Loucy (cell line): Measurements from ENCODE around the gene EFCAB12.
A peak's percentile ranks its signal among the peaks of the same experiment; 100 is the strongest.

Experiments used
- H2AFZ ChIP-seq: fragments of 200-600 bp; sonication (generic); 2 replicates; pipeline ENCODE4 v1.6.0; 2016; ENCODE audit warnings: antibody characterized with exemption, mild to moderate bottlenecking, low read length, moderate library complexity
- H3F3A ChIP-seq: fragments of 200-600 bp; 2 replicates; pipeline ENCODE4 v1.6.0; 2016; ENCODE audit warnings: antibody characterized with exemption, low read depth, mild to moderate bottlenecking
- H3K27me3 ChIP-seq: fragments of 200-600 bp; sonication (generic); 2 replicates; pipeline ENCODE4 v1.6.1; 2014; ENCODE audit warnings: low read length, mild to moderate bottlenecking; ENCODE audit not compliant: insufficient read depth, poor library complexity, severe bottlenecking
- H3K36me3 ChIP-seq: fragments of 200-600 bp; sonication (generic); 2 replicates; pipeline ENCODE4 v1.6.1; 2016; ENCODE audit warnings: low read length; ENCODE audit not compliant: insufficient read depth
- H3K4me1 ChIP-seq: fragments of 200-600 bp; sonication (generic); 2 replicates; pipeline ENCODE4 v1.5.1; 2014; ENCODE audit warnings: low read length, mild to moderate bottlenecking; ENCODE audit not compliant: insufficient read depth, poor library complexity, severe bottlenecking
- H3K4me2 ChIP-seq: fragments of 200-600 bp; sonication (generic); 2 replicates; pipeline ENCODE4 v1.6.0; 2014; ENCODE audit warnings: antibody characterized with exemption, low read length, low read depth, mild to moderate bottlenecking; ENCODE audit not compliant: poor library complexity, severe bottlenecking
- H3K4me3 ChIP-seq: fragments of 200-600 bp; sonication (generic); 2 replicates; pipeline ENCODE4 v1.5.1; 2014; ENCODE audit warnings: low read length, mild to moderate bottlenecking, mixed read lengths; ENCODE audit not compliant: poor library complexity, severe bottlenecking
- H3K79me2 ChIP-seq: fragments of 200-600 bp; sonication (generic); 2 replicates; pipeline ENCODE4 v1.6.1; 2014; ENCODE audit warnings: low read length; ENCODE audit not compliant: insufficient read depth
- H3K9ac ChIP-seq: fragments of 200-600 bp; sonication (generic); 2 replicates; pipeline ENCODE4 v1.6.0; 2014; ENCODE audit warnings: mild to moderate bottlenecking, low read depth, low read length, moderate library complexity; ENCODE audit not compliant: poor library complexity, severe bottlenecking
- H3K9me2 ChIP-seq: fragments of 200-600 bp; sonication (generic); replicated peaks from 2 replicates; pipeline ENCODE4 v1.6.1; 2016; ENCODE audit warnings: low read depth, low read length, mixed read lengths
- H3K9me3 ChIP-seq: fragments of 200-600 bp; sonication (generic); 2 replicates; pipeline ENCODE4 v1.6.1; 2014; ENCODE audit warnings: mild to moderate bottlenecking, antibody characterized with exemption, low read length, low read depth; ENCODE audit not compliant: insufficient read depth
- H4K20me1 ChIP-seq: fragments of 200-600 bp; sonication (generic); 2 replicates; pipeline ENCODE4 v1.6.0; 2014; ENCODE audit warnings: antibody characterized with exemption, low read length, mild to moderate bottlenecking; ENCODE audit not compliant: insufficient read depth, poor library complexity, severe bottlenecking
- EZH2phosphoT487 ChIP-seq: fragments of 200-600 bp; IDR thresholded peaks from 2 replicates; pipeline ENCODE4 v1.6.1; 2018; ENCODE audit warnings: antibody characterized with exemption, mild to moderate bottlenecking, moderate library complexity, borderline replicate concordance
- TF ChIP-seq, protein P1 (sequence below): fragments of 200-600 bp; sonication (generic); conservative IDR thresholded peaks from 2 replicates; pipeline ENCODE4 v1.5.1; 2014; ENCODE audit warnings: mild to moderate bottlenecking, antibody characterized with exemption, low read length

Gene EFCAB12

DNA sequence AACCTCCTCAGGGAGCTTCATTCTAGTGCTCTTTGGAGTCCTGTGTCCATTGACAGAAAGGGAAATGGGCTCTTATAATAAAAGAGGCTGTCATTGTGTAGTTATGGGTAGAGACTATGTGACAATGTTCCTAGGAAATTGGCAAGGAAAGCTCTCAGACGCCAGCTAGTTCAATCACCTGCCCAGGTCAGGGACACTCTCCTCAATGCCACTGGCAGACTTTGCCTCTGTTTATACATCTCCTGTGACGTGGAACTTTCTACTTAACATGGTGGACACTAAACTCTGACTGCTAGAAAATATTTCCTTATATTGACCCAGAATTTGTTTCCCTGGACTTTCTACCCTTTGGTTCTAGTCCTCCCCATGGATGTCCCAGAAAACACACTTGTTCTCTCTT, 2.8 kb downstream of the EFCAB12 start:
- H3K4me3 ChIP-seq = no peak overlapping the region
- no peak overlapping the region for H3K9ac ChIP-seq

DNA sequence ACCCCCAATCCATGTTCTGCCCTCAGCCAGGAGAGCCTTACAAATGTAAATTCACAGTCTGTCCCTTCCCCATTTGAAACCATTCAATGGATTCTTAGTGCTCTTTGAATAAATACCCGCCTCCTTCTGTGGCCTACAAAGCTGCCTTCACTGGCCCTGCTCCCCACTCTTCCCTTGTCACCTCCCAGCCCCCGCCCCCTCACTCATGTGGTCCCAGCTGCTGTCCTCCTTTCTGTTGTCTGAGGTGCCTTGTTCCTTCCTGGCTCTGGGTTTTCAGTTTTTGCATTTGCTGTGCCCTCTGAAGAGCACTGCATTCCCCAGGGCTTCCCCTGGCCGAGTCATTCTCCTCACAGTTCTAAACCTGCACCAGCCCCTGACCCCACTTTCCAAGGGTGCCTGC, 3.2 kb downstream of the EFCAB12 start:
- H3K9me2 ChIP-seq = no peaks in the 10 kb centered on the region
- TF ChIP-seq EZH2phosphoT487 = no peak
- TF ChIP-seq, protein P1, sequence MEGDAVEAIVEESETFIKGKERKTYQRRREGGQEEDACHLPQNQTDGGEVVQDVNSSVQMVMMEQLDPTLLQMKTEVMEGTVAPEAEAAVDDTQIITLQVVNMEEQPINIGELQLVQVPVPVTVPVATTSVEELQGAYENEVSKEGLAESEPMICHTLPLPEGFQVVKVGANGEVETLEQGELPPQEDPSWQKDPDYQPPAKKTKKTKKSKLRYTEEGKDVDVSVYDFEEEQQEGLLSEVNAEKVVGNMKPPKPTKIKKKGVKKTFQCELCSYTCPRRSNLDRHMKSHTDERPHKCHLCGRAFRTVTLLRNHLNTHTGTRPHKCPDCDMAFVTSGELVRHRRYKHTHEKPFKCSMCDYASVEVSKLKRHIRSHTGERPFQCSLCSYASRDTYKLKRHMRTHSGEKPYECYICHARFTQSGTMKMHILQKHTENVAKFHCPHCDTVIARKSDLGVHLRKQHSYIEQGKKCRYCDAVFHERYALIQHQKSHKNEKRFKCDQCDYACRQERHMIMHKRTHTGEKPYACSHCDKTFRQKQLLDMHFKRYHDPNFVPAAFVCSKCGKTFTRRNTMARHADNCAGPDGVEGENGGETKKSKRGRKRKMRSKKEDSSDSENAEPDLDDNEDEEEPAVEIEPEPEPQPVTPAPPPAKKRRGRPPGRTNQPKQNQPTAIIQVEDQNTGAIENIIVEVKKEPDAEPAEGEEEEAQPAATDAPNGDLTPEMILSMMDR = no peak
- H3K79me2 ChIP-seq = no peaks in the 10 kb centered on the region
- H3K9ac ChIP-seq = no peak overlapping the region
- no peaks in the 10 kb centered on the region; the same call in 1 of the 2 replicates for H3K36me3 ChIP-seq
- peak overlapping the region; percentile 8 for H3K4me2 ChIP-seq
- H3K4me1 ChIP-seq = peaks cover 12% of the 10 kb centered on the region
- H3F3A ChIP-seq = no peaks in the 10 kb centered on the region
- H3K4me3 ChIP-seq = no peak overlapping the region
- H4K20me1 ChIP-seq = no peaks in the 10 kb centered on the region
- H3K9me3 ChIP-seq = no peaks in the 10 kb centered on the region
- H3K27me3 ChIP-seq = no peaks in the 10 kb centered on the region
- no peak overlapping the region for H2AFZ ChIP-seq

More for the DNA sequence above, 2.8 kb downstream of the EFCAB12 start:
- Histone ChIP-seq H3K27me3 (no peaks in the 10 kb centered on the region), H3F3A (no peaks in the 10 kb centered on the region), H3K4me2 (peak overlapping the region; percentile 8), H3K4me1 (peaks cover 12% of the 10 kb centered on the region), H3K9me3 (no peaks in the 10 kb centered on the region), H3K36me3 (no peaks in the 10 kb centered on the region; the same call in 1 of the 2 replicates), H3K9me2 (no peaks in the 10 kb centered on the region), H3K79me2 (no peaks in the 10 kb centered on the region), H2AFZ (no peak overlapping the region), H4K20me1 (no peaks in the 10 kb centered on the region)
- TF ChIP-seq EZH2phosphoT487 = no peak
- TF ChIP-seq, protein P1 = no peak

DNA sequence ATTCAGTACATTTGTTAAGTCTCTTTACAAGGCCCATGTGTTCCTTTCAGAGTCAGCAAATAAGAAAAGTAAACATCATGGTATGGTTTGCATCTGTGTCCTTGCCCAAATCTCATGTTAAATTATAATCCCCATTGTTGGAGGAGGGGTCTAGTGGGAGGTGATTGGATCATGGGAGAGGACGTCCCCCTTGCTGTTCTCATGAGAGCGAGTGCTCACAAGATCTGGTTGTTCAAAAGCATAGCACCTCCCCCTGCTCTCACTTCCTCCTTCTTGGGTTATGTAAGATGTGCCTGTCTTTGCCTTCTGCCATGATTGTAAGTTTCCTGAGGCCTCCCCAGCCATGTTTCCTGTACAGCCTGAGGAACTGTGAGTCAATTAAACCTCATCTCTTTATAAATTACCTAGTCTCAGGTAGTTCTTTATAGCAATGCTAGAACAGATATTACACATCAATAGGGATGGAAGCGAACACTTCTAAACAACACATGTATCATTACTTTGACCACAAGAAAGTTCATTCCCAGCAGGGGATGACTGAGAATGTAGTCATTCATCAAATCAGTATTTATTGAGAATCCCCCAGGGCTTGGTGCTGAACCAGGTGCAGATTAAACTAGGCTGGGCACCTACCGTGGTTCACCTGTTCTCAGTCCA, 4.1 kb downstream of the EFCAB12 start:
- no peaks in the 10 kb centered on the region for H3K79me2 ChIP-seq
- no peaks in the 10 kb centered on the region for H3F3A ChIP-seq
- peaks cover 12% of the 10 kb centered on the region for H3K4me1 ChIP-seq
- no peaks in the 10 kb centered on the region; the same call in 1 of the 2 replicates for H3K36me3 ChIP-seq
- no peak overlapping the region for H3K9ac ChIP-seq
- H3K4me3 ChIP-seq = no peak overlapping the region
- no peaks in the 10 kb centered on the region for H3K27me3 ChIP-seq
- TF ChIP-seq, protein P1 = no peak
- TF ChIP-seq EZH2phosphoT487 = no peak
- no peak overlapping the region for H3K4me2 ChIP-seq
- H2AFZ ChIP-seq = no peak overlapping the region
- no peaks in the 10 kb centered on the region for H3K9me2 ChIP-seq
- H4K20me1 ChIP-seq = no peaks in the 10 kb centered on the region
- H3K9me3 ChIP-seq = no peaks in the 10 kb centered on the region
